Testis (tissue), 3 donors: ENCODE measurements around the gene TUBAL3. TPM values are rescaled to one million over a fixed set of nuclear protein-coding genes. Genes with fewer than 3 reads are reported as not detected.

ENCODE experiments used
- DNase-seq: peaks from one replicate; pipeline ENCODE4 v3.0.0-alpha.2; 2019
- H3K27ac ChIP-seq, 2 donors: fragments of 200-600 bp; sonication (generic); one replicate each; pipeline ENCODE4 v1.5.1; 2019
- H3K27me3 ChIP-seq: fragments of 200-600 bp; sonication (generic); one replicate; pipeline ENCODE4 v1.5.1; 2019
- H3K36me3 ChIP-seq: fragments of 200-600 bp; sonication (generic); one replicate; pipeline ENCODE4 v1.5.1; 2017; ENCODE audit warnings: low read depth; ENCODE audit errors: missing control alignments
- H3K4me1 ChIP-seq: fragments of 200-600 bp; sonication (generic); one replicate; pipeline ENCODE4 v1.5.1; 2019
- H3K4me3 ChIP-seq, 2 donors: fragments of 200-600 bp; sonication (generic); one replicate each; pipeline ENCODE4 v1.5.1; 2017 to 2019
- H3K9me3 ChIP-seq: fragments of 200-600 bp; sonication (generic); one replicate; pipeline ENCODE4 v1.5.1; 2017
- POLR2A ChIP-seq: fragments of 450-650 bp; IDR thresholded peaks from one replicate; pipeline ENCODE4 v1.6.1; 2017; ENCODE audit warnings: antibody characterized with exemption, mild to moderate bottlenecking, moderate library complexity
- WGBS, 2 donors: methylation state at CpG; one replicate each; pipeline ENCODE4 v1.1.5; 2018; 5-methylcytosine and 5-hydroxymethylcytosine counted together
- intact Hi-C: fragments of 100-400 bp; cut with DNase I; formaldehyde crosslinking; loops from one replicate; pipeline ENCODE4 v1.15.1; 2023; ENCODE audit warnings: low total_unique reads
- polyA plus RNA-seq: library from polyadenylated mRNA; stranded (reverse); fragments of 350-450 nt; fragmentation: Illumina TruSeq; extraction: RNeasy Lipid Tissue Mini Kit (QIAGEN cat#74804); gene quantifications from one replicate; pipeline ENCODE4 v1.2.3, GENCODE V29; 2014; ENCODE audit warnings: low read depth, low replicate concordance; ENCODE audit not compliant: insufficient read depth
- total RNA-seq, 2 donors: library from RNA; depleted of rRNA; stranded (reverse); fragments of >200 nt; gene quantifications; one replicate each; pipeline ENCODE4 v1.2.3, GENCODE V29; 2016
- TF ChIP-seq, protein P1 (sequence below), 3 experiments: fragments of 450-650 bp in 2 of 3; fragments of 200-600 bp in 1 of 3; sonication (generic) in 1 of 3; IDR thresholded peaks; one replicate each; pipeline ENCODE4 v1.5.1; 2016 to 2019; ENCODE audit warnings: antibody characterized with exemption in 3 of 3, mild to moderate bottlenecking in 2 of 3, moderate library complexity in 1 of 3

TUBAL3 gene
- total and polyA plus RNA-seq, 3 donors from 2014 or later = 0.93 to 5.3 (median 2.5) TPM

DNA sequence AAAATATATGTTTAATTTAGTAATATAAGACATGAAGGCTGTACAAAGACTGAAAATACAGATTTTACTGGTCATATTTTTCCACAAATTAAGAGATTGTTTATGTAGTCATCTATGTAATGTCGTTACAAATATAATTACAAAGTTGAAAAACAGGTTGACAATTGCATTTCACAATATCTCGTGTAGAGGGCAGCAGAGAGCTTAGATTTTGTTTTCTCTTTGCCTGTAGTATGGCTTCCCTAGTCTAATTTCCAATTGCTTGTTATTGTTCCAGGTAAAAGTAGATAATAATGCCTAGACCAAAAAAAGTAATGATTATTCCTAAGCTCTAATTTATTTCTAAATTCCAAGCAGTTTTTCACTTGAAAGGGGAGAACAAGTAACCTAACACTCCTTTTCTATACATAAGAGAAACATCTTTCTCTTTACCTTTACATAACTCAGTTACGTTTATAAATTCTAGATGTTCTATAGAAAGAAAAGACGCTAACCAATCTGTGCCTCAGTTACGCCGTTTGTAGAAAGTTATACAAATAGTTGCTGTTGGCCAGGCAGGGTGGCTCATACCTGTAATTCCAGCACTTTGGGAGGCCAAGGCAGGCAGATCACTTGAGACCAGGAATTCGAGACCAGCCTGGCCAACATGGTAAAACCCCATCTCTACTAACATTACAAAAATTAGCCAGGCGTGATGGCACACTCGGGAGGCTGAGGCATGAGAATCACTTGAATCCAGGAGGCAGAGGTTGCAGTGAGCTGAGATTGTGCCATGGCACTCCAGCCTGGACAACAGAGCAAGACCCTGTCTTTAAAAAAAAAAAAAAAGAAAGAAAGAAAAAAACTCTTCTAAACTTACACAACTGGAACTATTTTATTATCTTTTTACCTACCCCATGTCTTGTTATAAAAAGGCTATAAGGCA, 37.7 kb upstream of the TUBAL3 start:
- H3K9me3 ChIP-seq = no peaks in the 10 kb centered on the region
- 75 to 79% methylated on average over 9 of the region's 9 CpGs for WGBS, 2 donors
- no peak overlapping the region for H3K4me3 ChIP-seq
- H3K36me3 ChIP-seq = no peaks in the 10 kb centered on the region
- no peaks in the 10 kb centered on the region for H3K27me3 ChIP-seq
- no peak for TF ChIP-seq POLR2A
- TF ChIP-seq, protein P1, sequence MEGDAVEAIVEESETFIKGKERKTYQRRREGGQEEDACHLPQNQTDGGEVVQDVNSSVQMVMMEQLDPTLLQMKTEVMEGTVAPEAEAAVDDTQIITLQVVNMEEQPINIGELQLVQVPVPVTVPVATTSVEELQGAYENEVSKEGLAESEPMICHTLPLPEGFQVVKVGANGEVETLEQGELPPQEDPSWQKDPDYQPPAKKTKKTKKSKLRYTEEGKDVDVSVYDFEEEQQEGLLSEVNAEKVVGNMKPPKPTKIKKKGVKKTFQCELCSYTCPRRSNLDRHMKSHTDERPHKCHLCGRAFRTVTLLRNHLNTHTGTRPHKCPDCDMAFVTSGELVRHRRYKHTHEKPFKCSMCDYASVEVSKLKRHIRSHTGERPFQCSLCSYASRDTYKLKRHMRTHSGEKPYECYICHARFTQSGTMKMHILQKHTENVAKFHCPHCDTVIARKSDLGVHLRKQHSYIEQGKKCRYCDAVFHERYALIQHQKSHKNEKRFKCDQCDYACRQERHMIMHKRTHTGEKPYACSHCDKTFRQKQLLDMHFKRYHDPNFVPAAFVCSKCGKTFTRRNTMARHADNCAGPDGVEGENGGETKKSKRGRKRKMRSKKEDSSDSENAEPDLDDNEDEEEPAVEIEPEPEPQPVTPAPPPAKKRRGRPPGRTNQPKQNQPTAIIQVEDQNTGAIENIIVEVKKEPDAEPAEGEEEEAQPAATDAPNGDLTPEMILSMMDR (IDR thresholded peaks at IDR 0.05) = peak; percentile 58 to 77 (median 73)
- intact Hi-C loops = loop anchor here (5.0 kb wide), 1 partner anchor 180 kb away; no protein-coding TSS in a partner anchor
- H3K27ac ChIP-seq = no peak overlapping the region
- peak; percentile 57 for DNase-seq
- peaks cover 5% of the 10 kb centered on the region for H3K4me1 ChIP-seq

DNA sequence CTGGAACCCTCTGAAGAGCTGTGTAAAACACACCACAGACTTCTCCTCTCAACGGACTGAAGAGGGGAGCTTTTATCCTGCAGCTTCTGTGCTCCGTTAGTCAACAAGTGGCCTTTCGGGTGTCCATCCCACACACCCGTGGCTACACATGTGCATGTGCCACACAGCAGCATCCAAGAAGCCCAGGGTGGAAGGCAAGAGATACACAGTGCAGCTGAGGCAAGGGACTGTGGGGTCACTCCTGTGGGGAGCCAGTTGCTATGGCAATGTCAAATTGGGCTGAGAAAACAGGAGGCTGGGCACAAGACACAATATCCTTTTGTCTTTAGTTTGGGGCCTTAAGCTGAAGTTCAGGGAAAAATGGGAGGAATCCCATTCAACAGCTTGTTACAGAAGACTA, 36.5 kb upstream of the TUBAL3 start:
- 88 to 96% methylated on average over 4 of the region's 4 CpGs for WGBS, 2 donors
- Histone ChIP-seq H3K27ac (no peak overlapping the region), H3K36me3 (no peaks in the 10 kb centered on the region), H3K4me1 (peaks cover 5% of the 10 kb centered on the region), H3K27me3 (no peaks in the 10 kb centered on the region), H3K4me3 (no peak overlapping the region), H3K9me3 (no peaks in the 10 kb centered on the region)
- DNase-seq = no peak
- TF ChIP-seq, protein P1 (IDR thresholded peaks at IDR 0.05) = no peak
- no peak for TF ChIP-seq POLR2A
- intact Hi-C loops = loop anchor here (5.0 kb wide), 1 partner anchor 181 kb away; no protein-coding TSS in a partner anchor

DNA sequence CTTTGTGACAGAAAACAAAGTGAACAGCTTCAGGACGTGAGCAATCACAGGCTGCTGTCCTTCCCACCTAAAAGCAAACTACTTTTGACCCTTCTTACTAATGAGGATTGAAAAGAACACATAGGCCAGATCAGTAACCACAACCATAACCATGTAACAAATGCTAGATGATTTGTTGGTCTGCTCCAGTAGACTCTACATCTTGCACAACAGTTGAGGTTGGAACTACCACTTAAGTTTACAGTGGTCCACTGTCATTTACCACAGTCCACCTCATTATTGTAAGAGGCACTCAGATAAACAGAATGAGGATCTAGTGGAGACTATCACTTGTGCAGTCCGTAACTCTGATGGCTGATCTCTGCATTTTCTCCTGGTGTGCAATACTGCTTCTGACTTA, 35.6 kb upstream of the TUBAL3 start:
- no peak for TF ChIP-seq POLR2A
- TF ChIP-seq, protein P1 (IDR thresholded peaks at IDR 0.05) = no peak
- intact Hi-C loops = loop anchor here (5.0 kb wide), 1 partner anchor 182 kb away; no protein-coding TSS in a partner anchor
- no peaks in the 10 kb centered on the region for H3K36me3 ChIP-seq
- 95 to 100% methylated on average over 2 of the region's 2 CpGs for WGBS, 2 donors
- H3K4me3 ChIP-seq = no peak overlapping the region
- H3K4me1 ChIP-seq = peaks cover 5% of the 10 kb centered on the region
- no peak for DNase-seq
- no peak overlapping the region for H3K27ac ChIP-seq
- H3K27me3 ChIP-seq = no peaks in the 10 kb centered on the region
- no peaks in the 10 kb centered on the region for H3K9me3 ChIP-seq

DNA sequence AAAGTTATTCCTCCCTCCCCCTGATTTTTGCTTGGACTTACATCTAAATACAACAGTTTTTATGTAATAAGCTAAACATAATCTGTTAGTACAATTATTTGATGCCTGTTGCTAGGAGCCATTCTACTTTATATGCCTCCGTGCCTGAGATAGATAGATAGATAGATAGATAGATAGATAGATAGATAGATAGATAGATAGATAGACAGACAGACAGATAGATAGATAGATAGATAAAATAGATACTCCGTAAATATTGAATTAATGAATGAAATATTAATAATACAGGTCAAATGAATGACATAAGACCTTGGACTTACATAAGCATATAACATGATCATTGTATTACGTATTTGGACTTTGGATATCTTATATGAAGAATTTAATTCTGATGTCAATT, 30.7 kb upstream of the TUBAL3 start:
- 88 to 89% methylated on average over 3 of the region's 3 CpGs for WGBS, 2 donors
- TF ChIP-seq POLR2A = no peak
- TF ChIP-seq, protein P1 (IDR thresholded peaks at IDR 0.05) = no peak
- Histone ChIP-seq H3K27ac (no peak overlapping the region), H3K4me3 (no peak overlapping the region), H3K4me1 (no peaks in the 10 kb centered on the region), H3K36me3 (no peaks in the 10 kb centered on the region), H3K9me3 (no peaks in the 10 kb centered on the region), H3K27me3 (no peaks in the 10 kb centered on the region)
- DNase-seq = no peak
- intact Hi-C loops = no loop called here
